ENCODE measurements around the gene UBE2L6. TPM values are rescaled to one million over a fixed set of nuclear protein-coding genes. Genes with fewer than 3 reads are reported as not detected.
A peak's percentile ranks its signal among the peaks of the same experiment; 100 is the strongest.

The UBE2L6 gene
- polyA plus RNA-seq, 1 donor: 60.3 TPM

GRCh38 chr11:57502376-57502775, 65.1 kb downstream of the UBE2L6 start:
- Histone ChIP-seq H3K36me3 (ENCODE audit: control insufficient read depth, insufficient read depth, low read length) (no peaks in the 10 kb centered on the region), H3K27ac (ENCODE audit: low read length) (no peak overlapping the region), H3K9me3 (ENCODE audit: control insufficient read depth, low read depth, low read length) (no peaks in the 10 kb centered on the region), H3K4me3 (ENCODE audit: low read length) (no peak overlapping the region), H3K4me1 (ENCODE audit: control insufficient read depth, insufficient read depth, low read length) (peaks cover 23% of the 10 kb centered on the region), H3K27me3 (ENCODE audit: control insufficient read depth, insufficient read depth, low read length) (no peaks in the 10 kb centered on the region)
- no peak for DNase-seq
- no CpG with 5 or more reads among the region's 3 CpGs for WGBS (ENCODE audit: insufficient coverage, low lambda C conversion rate)

DNA sequence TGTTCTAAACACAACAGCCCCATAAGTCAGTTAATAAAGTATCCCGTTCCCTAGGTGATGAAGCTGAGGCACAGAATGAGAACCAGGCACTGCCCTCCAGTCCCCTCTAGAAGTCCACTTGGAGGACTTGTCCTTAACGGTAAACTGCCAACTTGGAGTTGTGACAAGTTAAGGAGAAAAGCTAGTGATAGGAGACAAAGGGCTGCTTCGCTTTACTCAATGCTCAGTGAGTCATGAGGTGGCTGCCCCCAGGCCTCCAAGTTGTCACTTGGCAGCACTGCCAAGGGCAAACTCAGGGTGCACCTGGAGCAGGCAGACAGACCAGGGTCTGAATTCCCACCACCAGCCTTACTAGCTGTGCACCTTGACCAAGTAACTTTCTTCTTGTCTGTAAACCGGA, 65.5 kb downstream of the UBE2L6 start:
- Histone ChIP-seq H3K27me3 (ENCODE audit: control insufficient read depth, insufficient read depth, low read length) (no peaks in the 10 kb centered on the region), H3K9me3 (ENCODE audit: control insufficient read depth, low read depth, low read length) (no peaks in the 10 kb centered on the region), H3K36me3 (ENCODE audit: control insufficient read depth, insufficient read depth, low read length) (no peaks in the 10 kb centered on the region), H3K4me3 (ENCODE audit: low read length) (no peak overlapping the region), H3K27ac (ENCODE audit: low read length) (no peak overlapping the region), H3K4me1 (ENCODE audit: control insufficient read depth, insufficient read depth, low read length) (peaks cover 27% of the 10 kb centered on the region)
- WGBS (ENCODE audit: insufficient coverage, low lambda C conversion rate): 100% methylated on average over 1 of the region's 4 CpGs
- peak in 1 of 2 donors; percentile 56 for DNase-seq

Other genes with a start within 250 kb of the UBE2L6 start
- gene TNKS1BP1, start 242.7 kb downstream of the UBE2L6 start, polyA plus RNA-seq: 103 TPM
- 94.7 TPM for gene SSRP1, start 231.8 kb downstream of the UBE2L6 start, polyA plus RNA-seq
- 2.1 TPM for gene P2RX3, start 229.3 kb downstream of the UBE2L6 start, polyA plus RNA-seq
- gene PRG3, start 186.5 kb downstream of the UBE2L6 start, polyA plus RNA-seq: 0.07 TPM
- 0.24 TPM for gene PRG2, start 177.0 kb downstream of the UBE2L6 start, polyA plus RNA-seq
- gene SLC43A3, start 140.6 kb downstream of the UBE2L6 start, polyA plus RNA-seq: 13.4 TPM
- 0.60 TPM for gene RTN4RL2, start 107.1 kb downstream of the UBE2L6 start, polyA plus RNA-seq
- gene SLC43A1, start 52.0 kb downstream of the UBE2L6 start, polyA plus RNA-seq: 16.0 TPM
- gene TIMM10, start 36.9 kb downstream of the UBE2L6 start, polyA plus RNA-seq: 29.8 TPM
- 0.58 TPM for gene SMTNL1, start 30.1 kb downstream of the UBE2L6 start, polyA plus RNA-seq
- gene SERPING1, start 30.0 kb upstream of the UBE2L6 start, polyA plus RNA-seq: 48.9 TPM
- 2.6 TPM for gene YPEL4, start 82.2 kb upstream of the UBE2L6 start, polyA plus RNA-seq
- gene CLP1, start 90.1 kb upstream of the UBE2L6 start, polyA plus RNA-seq: 13.8 TPM
- 46.4 TPM for gene ZDHHC5, start 100.4 kb upstream of the UBE2L6 start, polyA plus RNA-seq
- 14.4 TPM for gene MED19, start 144.5 kb upstream of the UBE2L6 start, polyA plus RNA-seq
- 108 TPM for gene TMX2, start 144.9 kb upstream of the UBE2L6 start, polyA plus RNA-seq
- gene SELENOH, start 173.8 kb upstream of the UBE2L6 start, polyA plus RNA-seq: 115 TPM
- gene BTBD18, start 184.1 kb upstream of the UBE2L6 start, polyA plus RNA-seq: 0.09 TPM
- 224 TPM for gene CTNND1, start 194.1 kb upstream of the UBE2L6 start, polyA plus RNA-seq